ENCODE data around the gene POLR2C.

DNA sequence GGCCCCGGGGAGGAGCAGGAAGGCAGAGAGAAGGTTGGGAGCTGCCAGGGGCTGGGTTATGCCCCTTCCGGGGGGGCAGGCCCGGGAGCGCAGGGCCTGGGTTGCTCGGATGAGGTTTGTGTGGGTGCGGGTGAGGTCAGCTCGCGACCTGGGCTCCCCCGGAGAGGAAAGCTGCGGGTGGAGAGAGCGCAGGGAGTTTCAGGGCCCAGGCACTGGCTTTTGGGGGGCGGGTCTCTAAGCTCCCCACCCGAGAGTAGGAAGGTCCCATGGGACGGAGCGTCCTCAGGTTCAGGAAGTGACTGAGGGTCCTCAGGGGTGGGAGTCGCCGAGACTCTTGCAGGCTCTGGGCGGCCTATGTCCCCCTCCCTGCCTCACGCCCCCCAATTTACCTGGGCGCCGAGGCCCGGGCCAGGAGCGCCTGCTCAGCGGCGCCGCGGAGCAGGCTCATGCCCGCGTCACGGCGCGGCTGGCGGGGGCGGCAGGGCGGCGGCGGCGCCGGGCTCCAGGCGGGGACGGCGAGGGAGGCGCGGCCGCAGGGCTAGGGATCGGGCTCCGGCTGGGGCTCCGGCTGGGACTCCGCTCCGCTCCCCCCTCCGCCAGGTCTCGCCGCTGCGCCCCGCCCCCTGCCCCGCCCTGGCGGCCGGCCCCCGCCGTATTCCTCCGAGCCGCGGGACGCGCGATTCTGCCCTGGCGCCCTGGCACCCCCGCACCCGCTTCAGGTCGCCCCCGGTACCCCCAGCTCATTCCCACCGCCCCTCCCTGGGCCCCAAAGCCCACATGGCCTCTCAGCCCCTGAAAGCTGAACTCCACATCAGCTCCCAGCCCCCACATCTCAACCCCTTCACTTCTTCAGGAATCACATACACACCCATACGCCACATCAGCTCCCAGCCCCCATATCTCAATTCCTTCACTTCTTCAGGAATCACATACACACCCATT lies 23.7 kb downstream of the POLR2C start, which contains the start of gene DOK4:
- TF ChIP-seq, protein P1, sequence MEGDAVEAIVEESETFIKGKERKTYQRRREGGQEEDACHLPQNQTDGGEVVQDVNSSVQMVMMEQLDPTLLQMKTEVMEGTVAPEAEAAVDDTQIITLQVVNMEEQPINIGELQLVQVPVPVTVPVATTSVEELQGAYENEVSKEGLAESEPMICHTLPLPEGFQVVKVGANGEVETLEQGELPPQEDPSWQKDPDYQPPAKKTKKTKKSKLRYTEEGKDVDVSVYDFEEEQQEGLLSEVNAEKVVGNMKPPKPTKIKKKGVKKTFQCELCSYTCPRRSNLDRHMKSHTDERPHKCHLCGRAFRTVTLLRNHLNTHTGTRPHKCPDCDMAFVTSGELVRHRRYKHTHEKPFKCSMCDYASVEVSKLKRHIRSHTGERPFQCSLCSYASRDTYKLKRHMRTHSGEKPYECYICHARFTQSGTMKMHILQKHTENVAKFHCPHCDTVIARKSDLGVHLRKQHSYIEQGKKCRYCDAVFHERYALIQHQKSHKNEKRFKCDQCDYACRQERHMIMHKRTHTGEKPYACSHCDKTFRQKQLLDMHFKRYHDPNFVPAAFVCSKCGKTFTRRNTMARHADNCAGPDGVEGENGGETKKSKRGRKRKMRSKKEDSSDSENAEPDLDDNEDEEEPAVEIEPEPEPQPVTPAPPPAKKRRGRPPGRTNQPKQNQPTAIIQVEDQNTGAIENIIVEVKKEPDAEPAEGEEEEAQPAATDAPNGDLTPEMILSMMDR (conservative IDR thresholded peaks at IDR 0.05; ENCODE audit: low read length) = no peak
- TF ChIP-seq EZH2phosphoT487 (IDR thresholded peaks at IDR 0.05; ENCODE audit: borderline replicate concordance, low read depth, low read length) = no peak

Data from OCI-LY7 (cell line).